ENCODE measurements around the gene CST3. TPM values are rescaled to one million over a fixed set of nuclear protein-coding genes. Genes with fewer than 3 reads are reported as not detected.
"Not testable (repeated sequence)": the region's sequence is repeated elsewhere in the genome, so short reads cannot be mapped to it uniquely, and the experiment has no call there.

The CST3 gene
- total RNA-seq, 2 donors from 2014 or later: 884 to 914 TPM

DNA sequence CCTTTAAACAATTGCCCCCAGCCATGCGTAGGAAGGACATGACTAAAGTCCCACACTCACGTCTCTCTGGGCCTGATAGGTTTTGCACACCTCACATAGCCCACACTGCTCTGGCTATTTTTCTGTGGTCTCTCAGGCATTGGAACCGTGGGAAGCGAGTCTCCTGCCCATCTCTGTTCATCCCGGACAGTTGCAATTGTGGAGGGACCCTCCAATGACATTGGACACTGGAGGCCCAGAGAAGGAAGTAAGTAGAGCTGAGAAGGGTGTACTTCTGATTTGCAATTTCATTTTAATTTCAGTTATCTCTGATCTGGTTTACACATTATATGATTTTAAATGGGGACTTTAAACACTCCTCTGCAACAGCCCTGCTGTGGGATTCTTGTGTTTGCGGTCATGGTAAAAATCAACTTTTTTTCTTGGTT lies 23.3 kb upstream of the CST3 start:
- no peak overlapping the region for H3K27ac ChIP-seq
- no peaks in the 10 kb centered on the region for H3K9me3 ChIP-seq
- H3K4me3 ChIP-seq: no peak overlapping the region
- DNase-seq (ENCODE audit: low spot score): no peak
- peaks cover 0 to 7% of the 10 kb centered on the region in 2 donors for H3K4me1 ChIP-seq
- no peaks in the 10 kb centered on the region for H3K36me3 ChIP-seq
- TF ChIP-seq, protein P1, sequence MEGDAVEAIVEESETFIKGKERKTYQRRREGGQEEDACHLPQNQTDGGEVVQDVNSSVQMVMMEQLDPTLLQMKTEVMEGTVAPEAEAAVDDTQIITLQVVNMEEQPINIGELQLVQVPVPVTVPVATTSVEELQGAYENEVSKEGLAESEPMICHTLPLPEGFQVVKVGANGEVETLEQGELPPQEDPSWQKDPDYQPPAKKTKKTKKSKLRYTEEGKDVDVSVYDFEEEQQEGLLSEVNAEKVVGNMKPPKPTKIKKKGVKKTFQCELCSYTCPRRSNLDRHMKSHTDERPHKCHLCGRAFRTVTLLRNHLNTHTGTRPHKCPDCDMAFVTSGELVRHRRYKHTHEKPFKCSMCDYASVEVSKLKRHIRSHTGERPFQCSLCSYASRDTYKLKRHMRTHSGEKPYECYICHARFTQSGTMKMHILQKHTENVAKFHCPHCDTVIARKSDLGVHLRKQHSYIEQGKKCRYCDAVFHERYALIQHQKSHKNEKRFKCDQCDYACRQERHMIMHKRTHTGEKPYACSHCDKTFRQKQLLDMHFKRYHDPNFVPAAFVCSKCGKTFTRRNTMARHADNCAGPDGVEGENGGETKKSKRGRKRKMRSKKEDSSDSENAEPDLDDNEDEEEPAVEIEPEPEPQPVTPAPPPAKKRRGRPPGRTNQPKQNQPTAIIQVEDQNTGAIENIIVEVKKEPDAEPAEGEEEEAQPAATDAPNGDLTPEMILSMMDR (IDR thresholded peaks at IDR 0.05): no peak
- no peaks in the 10 kb centered on the region for H3K27me3 ChIP-seq

DNA sequence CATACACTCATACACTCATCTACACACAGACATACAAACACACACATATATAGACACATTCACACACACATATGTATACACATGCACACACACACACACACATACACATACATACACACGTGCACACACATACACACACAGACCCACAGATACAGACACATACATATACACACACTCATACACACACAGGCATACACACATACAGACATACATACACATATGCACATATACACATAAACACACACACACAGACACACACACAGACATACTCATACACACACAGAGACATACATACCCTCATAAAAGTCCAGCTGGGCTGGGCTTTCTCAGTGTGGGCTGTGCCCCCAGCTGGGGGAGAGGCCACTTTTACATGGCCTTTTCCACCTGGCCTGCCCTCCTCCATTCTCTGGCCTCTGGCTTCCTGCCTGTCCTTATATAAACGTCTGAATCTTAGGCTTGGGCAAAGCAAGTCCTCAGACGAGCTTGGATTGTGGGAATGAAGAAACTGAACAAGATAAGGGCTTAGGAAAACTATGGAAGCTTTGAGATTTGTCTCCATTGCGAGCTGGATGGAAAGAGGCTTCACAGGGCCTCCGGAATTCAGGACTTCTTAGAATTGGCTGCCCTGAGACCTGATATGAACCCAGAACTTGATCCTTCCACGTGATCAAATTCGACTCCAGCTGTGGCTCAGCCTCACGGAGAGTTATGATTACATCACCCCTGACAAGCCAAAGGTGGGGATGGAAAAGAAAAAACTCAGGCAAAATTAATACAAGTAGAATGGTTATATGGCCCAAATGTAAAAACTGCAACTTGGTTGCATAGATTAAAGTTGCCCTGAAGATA lies 22.5 kb upstream of the CST3 start:
- Histone ChIP-seq H3K27ac (peak overlapping the region; percentile 13 to 19), H3K4me1 (peaks cover 0 to 15% of the 10 kb centered on the region in 2 donors), H3K27me3 (no peaks in the 10 kb centered on the region), H3K9me3 (no peaks in the 10 kb centered on the region), H3K4me3 (no peak overlapping the region), H3K36me3 (no peaks in the 10 kb centered on the region)
- DNase-seq (ENCODE audit: low spot score): no peak
- TF ChIP-seq, protein P1 (IDR thresholded peaks at IDR 0.05): no peak

DNA sequence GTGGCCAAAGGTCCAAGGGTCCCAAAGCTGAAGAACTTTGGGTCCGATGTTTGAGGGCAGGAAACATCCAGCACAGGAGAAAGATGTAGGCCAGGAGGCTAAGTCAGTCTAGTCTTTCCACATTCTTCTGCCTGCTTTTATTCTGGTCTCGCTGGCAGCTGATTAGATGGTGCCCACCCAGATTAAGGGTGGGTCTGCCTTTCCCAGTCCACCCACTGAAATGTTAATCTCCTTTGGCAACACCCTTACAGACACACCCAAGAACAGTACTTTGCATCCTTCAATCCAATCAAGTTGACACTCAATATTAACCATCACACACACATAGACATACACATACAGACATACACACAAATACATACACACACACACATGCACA lies 21.8 kb upstream of the CST3 start:
- H3K36me3 ChIP-seq; H3K27ac ChIP-seq; H3K4me3 ChIP-seq; DNase-seq (ENCODE audit: low spot score); H3K27me3 ChIP-seq; H3K9me3 ChIP-seq: not testable (repeated sequence)
- H3K4me1 ChIP-seq: peaks cover 0 to 22% of the 10 kb centered on the region in 2 donors

DNA sequence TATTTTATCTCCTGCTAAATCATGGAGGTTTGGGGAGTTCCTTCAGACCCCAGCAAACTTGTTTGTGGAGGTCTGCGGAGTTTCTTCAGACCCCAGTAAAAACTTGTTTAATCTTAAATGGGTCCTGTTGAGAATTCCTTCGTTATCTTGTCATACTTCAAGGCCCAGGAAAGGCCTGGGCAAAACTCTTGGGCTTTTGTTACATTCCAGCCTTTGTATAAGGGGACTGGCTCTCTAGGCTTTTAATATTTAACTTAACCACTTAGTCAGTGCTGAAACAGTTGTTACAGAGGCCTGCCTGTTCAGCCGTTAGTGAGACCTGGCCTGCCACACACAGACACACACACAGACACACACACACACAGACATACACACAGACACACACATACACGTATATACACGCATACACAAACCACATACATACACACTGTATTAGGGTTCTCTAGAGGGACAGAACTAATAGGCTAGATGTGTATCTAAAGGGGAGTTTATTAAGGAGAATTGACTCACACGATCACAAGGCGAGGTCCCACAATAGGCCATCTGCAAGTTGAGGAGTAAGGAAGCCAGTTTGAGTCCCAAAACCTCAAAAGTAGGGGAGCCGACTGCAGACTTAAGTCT lies 21.3 kb upstream of the CST3 start:
- Histone ChIP-seq H3K4me1 (peaks cover 0 to 27% of the 10 kb centered on the region in 2 donors), H3K4me3 (no peak overlapping the region), H3K36me3 (no peaks in the 10 kb centered on the region), H3K27me3 (no peaks in the 10 kb centered on the region), H3K9me3 (no peaks in the 10 kb centered on the region), H3K27ac (no peak overlapping the region)
- TF ChIP-seq, protein P1 (IDR thresholded peaks at IDR 0.05): no peak
- DNase-seq (ENCODE audit: low spot score): no peak

DNA sequence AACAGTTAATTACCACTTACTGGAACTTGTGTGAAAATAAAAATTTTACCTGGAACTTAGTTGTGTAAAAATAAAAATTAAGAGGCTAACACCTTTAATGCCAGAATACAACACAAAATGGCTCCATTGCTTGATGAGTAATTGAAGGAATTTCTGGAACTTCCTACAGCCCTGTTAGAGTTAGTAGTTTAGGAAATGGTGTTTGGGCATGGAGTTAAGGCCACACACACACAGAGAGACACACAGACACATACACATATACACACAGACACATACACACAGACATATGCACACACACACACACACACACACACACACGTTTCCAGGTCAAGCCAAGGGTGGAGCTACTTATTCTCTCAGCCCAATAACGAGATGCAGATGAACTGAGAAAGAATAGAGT lies 20.6 kb upstream of the CST3 start:
- Histone ChIP-seq H3K4me1 (peaks cover 0 to 33% of the 10 kb centered on the region in 2 donors), H3K27me3 (no peaks in the 10 kb centered on the region)

DNA sequence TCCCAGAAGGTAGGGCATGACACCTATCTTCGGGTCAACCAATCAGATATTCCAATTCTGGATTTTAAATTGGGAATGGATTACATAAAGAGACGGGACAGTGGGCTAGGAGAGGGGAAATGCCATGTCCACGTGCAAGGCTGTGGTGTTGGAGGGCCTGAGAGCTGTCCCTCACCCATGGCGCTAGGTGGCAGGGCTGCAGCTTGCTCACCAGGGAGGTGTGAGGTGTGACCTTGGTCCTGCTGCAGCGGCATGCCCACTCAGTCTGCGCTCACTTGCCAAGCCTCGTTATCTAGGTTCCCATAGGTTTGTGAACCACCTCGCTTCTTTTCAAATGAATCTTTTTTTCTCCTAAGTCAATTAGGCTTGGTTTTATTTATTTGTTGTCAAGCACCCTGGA lies 19.4 kb upstream of the CST3 start:
- no peaks in the 10 kb centered on the region for H3K27me3 ChIP-seq
- TF ChIP-seq, protein P1 (IDR thresholded peaks at IDR 0.05): no peak
- H3K4me1 ChIP-seq: peaks cover 0 to 33% of the 10 kb centered on the region in 2 donors
- H3K36me3 ChIP-seq: no peaks in the 10 kb centered on the region
- H3K4me3 ChIP-seq: no peak overlapping the region
- no peaks in the 10 kb centered on the region for H3K9me3 ChIP-seq
- DNase-seq (ENCODE audit: low spot score): no peak
- H3K27ac ChIP-seq: no peak overlapping the region

More for the DNA sequence above, 20.6 kb upstream of the CST3 start:
- H3K4me3 ChIP-seq: no peak overlapping the region
- TF ChIP-seq, protein P1 (IDR thresholded peaks at IDR 0.05): no peak
- H3K36me3 ChIP-seq: no peaks in the 10 kb centered on the region
- no peaks in the 10 kb centered on the region for H3K9me3 ChIP-seq
- H3K27ac ChIP-seq: no peak overlapping the region
- no peak for DNase-seq (ENCODE audit: low spot score)

Measured in right atrium auricular region (tissue), 2 donors.